ENCODE data around the gene LRRC46. TPM values are rescaled to one million over a fixed set of nuclear protein-coding genes. Genes with fewer than 3 reads are reported as not detected.

Gene LRRC46
- total and polyA plus RNA-seq, 9 of the 15 experiments (the other 6 are each of a cell fraction or from before 2014, with no cell fraction given), result 0.39 to 1.4 (median 0.53) TPM; not detected in 1

GRCh38 chr17:47821424-47822391 is 9.8 kb upstream of the LRRC46 start, which contains the start of gene OSBPL7 (continued):
- TF ChIP-seq FOXO4 (CRISPR knock-in tag; IDR thresholded peaks at IDR 0.05) (no peak), RBFOX2 (IDR thresholded peaks at IDR 0.05; ENCODE audit: low read depth, low read length) (peak; percentile 79), NR2C1 (IDR thresholded peaks at IDR 0.05) (no peak), NR2C1 (tag; IDR thresholded peaks at IDR 0.05) (no peak), GTF2B (IDR thresholded peaks at IDR 0.05; ENCODE audit: extremely low read depth, insufficient read length) (no peak), ERF (CRISPR knock-in tag; IDR thresholded peaks at IDR 0.05) (no peak), ZNF511 (CRISPR knock-in tag; IDR thresholded peaks at IDR 0.05) (no peak), CUX1 (CRISPR knock-in tag; IDR thresholded peaks at IDR 0.05) (no peak), HCFC1 (IDR thresholded peaks at IDR 0.05; ENCODE audit: low read depth, low read length) (peak; percentile 68), ATF3 (IDR thresholded peaks at IDR 0.05) (peak; percentile 88), ATF3 (CRISPR knock-in tag; conservative IDR thresholded peaks at IDR 0.05) (no peak), SPI1 (IDR thresholded peaks at IDR 0.05; ENCODE audit: borderline replicate concordance, low read depth, low read length) (no peak), ZNF436 (CRISPR knock-in tag; IDR thresholded peaks at IDR 0.05) (no peak), SMAD4 (CRISPR knock-in tag; conservative IDR thresholded peaks at IDR 0.05) (no peak), ZNF277 (CRISPR knock-in tag; IDR thresholded peaks at IDR 0.05; ENCODE audit: borderline replicate concordance) (no peak), ZNF79 (CRISPR knock-in tag; IDR thresholded peaks at IDR 0.05; ENCODE audit: low read depth) (no peak)
